Prostate gland (tissue), 2 donors: ENCODE measurements around the gene SPRED1. TPM values are rescaled to one million over a fixed set of nuclear protein-coding genes. Genes with fewer than 3 reads are reported as not detected.

Experiments used
- DNase-seq: peaks from one replicate; pipeline ENCODE4 v3.0.0-alpha.2; 2019; ENCODE audit warnings: low spot score
- H3K27ac ChIP-seq, 2 donors: fragments of 200-600 bp; sonication (generic); 2 replicates each; pipeline ENCODE4 v1.5.1; 2017 to 2019
- H3K27me3 ChIP-seq: fragments of 200-600 bp; sonication (generic); replicated peaks from 2 replicates; pipeline ENCODE4 v1.5.1; 2019; ENCODE audit not compliant: insufficient read depth
- H3K36me3 ChIP-seq, 2 donors: fragments of 200-600 bp; sonication (generic); 1 replicate in 1 of 2; 2 replicates in 1 of 2; pipeline versions ENCODE4 v1.5.1 to v1.8.1; 2017 to 2019
- H3K4me1 ChIP-seq: fragments of 200-600 bp; sonication (generic); replicated peaks from 2 replicates; pipeline ENCODE4 v1.5.1; 2019
- H3K4me3 ChIP-seq, 2 donors: fragments of 200-600 bp; sonication (generic); 2 replicates each; pipeline ENCODE4 v1.5.1; 2017 to 2019
- H3K9me3 ChIP-seq: fragments of 200-600 bp; sonication (generic); 2 replicates; pipeline ENCODE4 v1.5.1; 2017
- CTCF ChIP-seq, 4 experiments: fragments of 200-600 bp in 2 of 4; fragments of 450-650 bp in 2 of 4; sonication (generic) in 2 of 4; IDR thresholded peaks; 1 replicate in 3 of 4; 2 replicates in 1 of 4; pipeline ENCODE4 v1.5.1; 2016 to 2019; ENCODE audit warnings: antibody characterized with exemption in 4 of 4, mild to moderate bottlenecking in 2 of 4, moderate library complexity in 2 of 4
- POLR2A ChIP-seq: fragments of 450-650 bp; IDR thresholded peaks from one replicate; pipeline ENCODE4 v1.6.1; 2016; ENCODE audit warnings: antibody characterized with exemption, mild to moderate bottlenecking
- POLR2AphosphoS5 ChIP-seq: sonication (generic); formaldehyde crosslinking; IDR thresholded peaks from one replicate; pipeline ENCODE4 v1.6.1; 2017; ENCODE audit warnings: antibody characterized with exemption
- WGBS: methylation state at CpG from one replicate; pipeline ENCODE4 v1.1.5; 2018; 5-methylcytosine and 5-hydroxymethylcytosine counted together
- intact Hi-C: fragments of 100-400 bp; cut with DNase I; formaldehyde crosslinking; loops from one replicate; pipeline ENCODE4 v1.14.2; 2022
- total RNA-seq, 2 donors: library from RNA; depleted of rRNA; stranded (reverse); fragments of >200 nt; gene quantifications; one replicate each; pipeline ENCODE4 v1.1.0, GENCODE V29; 2016

Gene SPRED1
- total RNA-seq, 2 donors from 2014 or later: 9.5 to 13.3 TPM

- Histone ChIP-seq H3K9me3 (no peaks in the 10 kb centered on the region), H3K36me3 (no peaks in the 10 kb centered on the region), H3K27ac (no peak overlapping the region), H3K27me3 (no peaks in the 10 kb centered on the region), H3K4me1 (no peaks in the 10 kb centered on the region), H3K4me3 (no peak overlapping the region)
- no peak for DNase-seq
- WGBS: 93% methylated on average over 2 of the region's 2 CpGs
- intact Hi-C loops: no loop called here
- TF ChIP-seq POLR2A (no peak), POLR2AphosphoS5 (no peak), CTCF (IDR thresholded peaks at IDR 0.05) (no peak)
Measured at GRCh38 chr15:38208779-38209178, 43.9 kb upstream of the SPRED1 start.

- Histone ChIP-seq H3K36me3 (no peaks in the 10 kb centered on the region), H3K27ac (no peak overlapping the region), H3K9me3 (no peaks in the 10 kb centered on the region), H3K27me3 (no peaks in the 10 kb centered on the region), H3K4me1 (no peaks in the 10 kb centered on the region), H3K4me3 (no peak overlapping the region)
- intact Hi-C loops: no loop called here
- no peak for DNase-seq
- no peak for TF ChIP-seq POLR2A
- no peak for TF ChIP-seq POLR2AphosphoS5
- no peak for TF ChIP-seq CTCF (IDR thresholded peaks at IDR 0.05)
Measured at GRCh38 chr15:38211249-38211648, 41.4 kb upstream of the SPRED1 start.

GRCh38 chr15:38211811-38212210, 40.8 kb upstream of the SPRED1 start:
- intact Hi-C loops: no loop called here
- Histone ChIP-seq H3K9me3 (no peaks in the 10 kb centered on the region), H3K27me3 (no peaks in the 10 kb centered on the region), H3K4me1 (no peaks in the 10 kb centered on the region), H3K36me3 (no peaks in the 10 kb centered on the region), H3K4me3 (no peak overlapping the region), H3K27ac (no peak overlapping the region)
- no peak for DNase-seq
- WGBS: 90% methylated on average over 4 of the region's 4 CpGs
- no peak for TF ChIP-seq CTCF (IDR thresholded peaks at IDR 0.05)
- TF ChIP-seq POLR2AphosphoS5: no peak
- no peak for TF ChIP-seq POLR2A

- Histone ChIP-seq H3K27me3 (no peaks in the 10 kb centered on the region), H3K36me3 (no peaks in the 10 kb centered on the region), H3K27ac (no peak overlapping the region), H3K4me1 (no peaks in the 10 kb centered on the region), H3K4me3 (no peak overlapping the region), H3K9me3 (no peaks in the 10 kb centered on the region)
- intact Hi-C loops: no loop called here
- DNase-seq: no peak
- TF ChIP-seq CTCF (IDR thresholded peaks at IDR 0.05) (no peak), POLR2A (no peak), POLR2AphosphoS5 (no peak)
- 75% methylated on average over 3 of the region's 3 CpGs for WGBS
Measured at GRCh38 chr15:38212729-38213351, 39.8 kb upstream of the SPRED1 start.

- H3K27ac ChIP-seq: no peak overlapping the region
- H3K36me3 ChIP-seq: no peaks in the 10 kb centered on the region
- intact Hi-C loops: no loop called here
- no peak for DNase-seq
- 100% methylated on average over 2 of the region's 2 CpGs for WGBS
- no peaks in the 10 kb centered on the region for H3K27me3 ChIP-seq
- no peak for TF ChIP-seq CTCF (IDR thresholded peaks at IDR 0.05)
- no peak for TF ChIP-seq POLR2A
- TF ChIP-seq POLR2AphosphoS5: no peak
- H3K4me3 ChIP-seq: no peak overlapping the region
- no peaks in the 10 kb centered on the region for H3K4me1 ChIP-seq
- no peaks in the 10 kb centered on the region for H3K9me3 ChIP-seq
Measured at GRCh38 chr15:38213356-38213755, 39.3 kb upstream of the SPRED1 start.
